ENCODE results near the gene ENO1. TPM values are rescaled to one million over a fixed set of nuclear protein-coding genes. Genes with fewer than 3 reads are reported as not detected.

Gene ENO1
- total and polyA plus RNA-seq, 9 of the 15 experiments (the other 6 are each of a cell fraction or from before 2014, with no cell fraction given): 2,249 to 7,472 (median 2,868) TPM

- no peak for TF ChIP-seq ETS1 (conservative IDR thresholded peaks at IDR 0.05; ENCODE audit: control insufficient read depth, low read depth, low read length)
- peak in 1 of 2 experiments; percentile 51; a peak in 2 of 4 replicates for TF ChIP-seq MNT (conservative IDR thresholded peaks at IDR 0.05)
- TF ChIP-seq CCNT2 (IDR thresholded peaks at IDR 0.05; ENCODE audit: borderline replicate concordance, extremely low read depth, insufficient read length, low read depth, low read length): peak; percentile 48
- peak; percentile 79 for TF ChIP-seq MYC (IDR thresholded peaks at IDR 0.05; ENCODE audit: low read depth, low read length)
- TF ChIP-seq MYC (CRISPR knock-in tag; IDR thresholded peaks at IDR 0.05; ENCODE audit: borderline replicate concordance, low read depth): no peak
- TF ChIP-seq THAP12 (CRISPR knock-in tag; IDR thresholded peaks at IDR 0.05): no peak
- TF ChIP-seq MXI1 (IDR thresholded peaks at IDR 0.05; ENCODE audit: low read depth, low read length): 0 out of 2 replicates have a peak, but pooled peaks have one; percentile 25
- peak; percentile 56 to 70; a peak in 1 of 4 replicates for TF ChIP-seq MLLT1 (IDR thresholded peaks at IDR 0.05)
- peak; percentile 16; the same call in 1 of the 2 replicates for TF ChIP-seq POLR2AphosphoS5 (IDR thresholded peaks at IDR 0.05; ENCODE audit: control insufficient read depth, insufficient read depth, low read depth, low read length)
Measured at GRCh38 chr1:8879922-8880676, 1.6 kb upstream of the ENO1 start (continued).
